Karpas-422 (cell line): Measurements from ENCODE around the gene GALNT18. TPM values are rescaled to one million over a fixed set of nuclear protein-coding genes. Genes with fewer than 3 reads are reported as not detected.
A peak's percentile ranks its signal among the peaks of the same experiment; 100 is the strongest.

Source experiments
- DNase-seq: peaks from one replicate; pipeline ENCODE4 v3.0.0-alpha.2; 2015
- H2AFZ ChIP-seq: fragments of 200-600 bp; sonication (generic); 2 replicates; pipeline ENCODE4 v1.6.1; 2014; ENCODE audit warnings: antibody characterized with exemption, low read length, mixed read lengths
- H3K27ac ChIP-seq: fragments of 200-600 bp; sonication (generic); 2 replicates; pipeline ENCODE4 v1.5.1; 2014; ENCODE audit warnings: mild to moderate bottlenecking, low read length, moderate library complexity
- H3K27me3 ChIP-seq: fragments of 200-600 bp; sonication (generic); 2 replicates; pipeline ENCODE4 v1.6.1; 2014; ENCODE audit warnings: low read length, mixed read lengths
- H3K36me3 ChIP-seq: fragments of 200-600 bp; sonication (generic); 2 replicates; pipeline ENCODE4 v1.6.1; 2014; ENCODE audit warnings: low read length, mixed read lengths; ENCODE audit not compliant: insufficient read depth
- H3K4me1 ChIP-seq: fragments of 200-600 bp; sonication (generic); 2 replicates; pipeline ENCODE4 v1.6.1; 2014; ENCODE audit warnings: mild to moderate bottlenecking, low read length, mixed read lengths
- H3K4me2 ChIP-seq: fragments of 200-600 bp; sonication (generic); 2 replicates; pipeline ENCODE4 v1.6.1; 2014; ENCODE audit warnings: low read length, low read depth, mild to moderate bottlenecking; ENCODE audit not compliant: poor library complexity, severe bottlenecking
- H3K4me3 ChIP-seq: fragments of 200-600 bp; sonication (generic); 2 replicates; pipeline ENCODE4 v1.5.1; 2014; ENCODE audit warnings: mild to moderate bottlenecking, antibody characterized with exemption, low read length, mixed read lengths
- H3K79me2 ChIP-seq: fragments of 200-600 bp; sonication (generic); 2 replicates; pipeline ENCODE4 v1.6.1; 2014; ENCODE audit warnings: mild to moderate bottlenecking, low read length, mixed read lengths
- H3K9ac ChIP-seq: fragments of 200-600 bp; sonication (generic); 2 replicates; pipeline ENCODE4 v1.6.0; 2014; ENCODE audit warnings: low read length
- H3K9me2 ChIP-seq: fragments of 200-600 bp; sonication (generic), shearing (Covaris generic); replicated peaks from 2 replicates; pipeline ENCODE4 v1.6.0; 2014; ENCODE audit warnings: mild to moderate bottlenecking, low read length, moderate library complexity; ENCODE audit not compliant: insufficient read depth
- H3K9me3 ChIP-seq: fragments of 300-700, 200-600 bp; sonication (generic); 2 replicates; pipeline ENCODE4 v1.6.1; 2014; ENCODE audit warnings: low read length, mixed read lengths
- H4K20me1 ChIP-seq: fragments of 200-600 bp; sonication (generic); 2 replicates; pipeline ENCODE4 v1.6.1; 2014; ENCODE audit warnings: mild to moderate bottlenecking, antibody characterized with exemption, low read length, low read depth; ENCODE audit not compliant: insufficient read depth
- total RNA-seq: library from RNA; depleted of rRNA; stranded (reverse); fragments of >200 nt; shearing (Covaris generic); gene quantifications from 2 replicates; pipeline ENCODE4 v1.2.3, GENCODE V29; 2014; ENCODE audit warnings: low replicate concordance

GALNT18 gene
- total RNA-seq, 1 experiment from 2014 or later, result not detected

DNA sequence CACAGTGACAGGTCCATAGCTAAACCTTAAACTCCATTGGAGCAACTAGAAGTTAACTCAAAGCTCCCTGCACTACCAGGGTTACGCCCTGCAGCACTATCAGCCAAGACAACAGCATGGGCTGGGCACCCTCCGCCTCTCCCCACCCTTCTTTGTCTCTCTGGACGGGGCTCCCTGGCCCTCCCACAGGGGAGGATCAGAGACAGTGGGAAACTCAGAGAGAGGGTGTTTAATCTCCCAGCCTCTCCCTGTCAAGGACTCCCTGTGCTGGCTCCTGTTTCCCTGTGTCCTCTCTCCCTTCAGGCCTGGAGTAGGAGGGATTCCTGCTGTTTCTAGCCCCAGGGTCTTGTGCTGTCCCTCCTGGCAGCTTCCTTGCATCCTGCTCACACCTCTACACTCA is 211.9 kb downstream of the GALNT18 start:
- no peak for DNase-seq
- Histone ChIP-seq H3K9me3 (no peaks in the 10 kb centered on the region), H3K27ac (no peak overlapping the region), H3K9ac (no peak overlapping the region), H3K9me2 (no peaks in the 10 kb centered on the region), H2AFZ (no peak overlapping the region), H3K4me2 (no peak overlapping the region), H4K20me1 (no peaks in the 10 kb centered on the region), H3K36me3 (no peaks in the 10 kb centered on the region), H3K4me3 (no peak overlapping the region), H3K79me2 (no peaks in the 10 kb centered on the region), H3K4me1 (peaks cover 12% of the 10 kb centered on the region), H3K27me3 (no peaks in the 10 kb centered on the region)

DNA sequence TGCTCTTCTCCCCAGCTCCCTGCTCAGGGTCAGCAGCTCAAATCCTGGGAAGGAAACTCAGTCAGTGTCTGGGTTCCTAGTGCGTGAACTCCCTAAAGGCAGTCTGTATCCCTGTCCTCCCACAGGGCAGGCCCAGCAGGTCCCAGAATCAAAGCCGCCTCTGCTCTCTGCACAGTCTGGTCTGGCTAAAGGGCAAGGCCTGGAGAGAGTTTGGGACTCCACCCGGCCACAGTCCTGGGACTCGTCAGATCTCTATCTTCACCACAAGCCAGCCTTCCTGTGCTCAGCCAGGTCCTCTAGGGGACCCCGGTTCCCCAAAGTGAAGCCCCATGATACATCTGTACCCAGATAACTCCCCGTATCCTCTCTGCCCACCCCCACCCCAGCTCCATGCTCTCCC is 212.6 kb downstream of the GALNT18 start:
- H3K36me3 ChIP-seq, result no peaks in the 10 kb centered on the region

DNA sequence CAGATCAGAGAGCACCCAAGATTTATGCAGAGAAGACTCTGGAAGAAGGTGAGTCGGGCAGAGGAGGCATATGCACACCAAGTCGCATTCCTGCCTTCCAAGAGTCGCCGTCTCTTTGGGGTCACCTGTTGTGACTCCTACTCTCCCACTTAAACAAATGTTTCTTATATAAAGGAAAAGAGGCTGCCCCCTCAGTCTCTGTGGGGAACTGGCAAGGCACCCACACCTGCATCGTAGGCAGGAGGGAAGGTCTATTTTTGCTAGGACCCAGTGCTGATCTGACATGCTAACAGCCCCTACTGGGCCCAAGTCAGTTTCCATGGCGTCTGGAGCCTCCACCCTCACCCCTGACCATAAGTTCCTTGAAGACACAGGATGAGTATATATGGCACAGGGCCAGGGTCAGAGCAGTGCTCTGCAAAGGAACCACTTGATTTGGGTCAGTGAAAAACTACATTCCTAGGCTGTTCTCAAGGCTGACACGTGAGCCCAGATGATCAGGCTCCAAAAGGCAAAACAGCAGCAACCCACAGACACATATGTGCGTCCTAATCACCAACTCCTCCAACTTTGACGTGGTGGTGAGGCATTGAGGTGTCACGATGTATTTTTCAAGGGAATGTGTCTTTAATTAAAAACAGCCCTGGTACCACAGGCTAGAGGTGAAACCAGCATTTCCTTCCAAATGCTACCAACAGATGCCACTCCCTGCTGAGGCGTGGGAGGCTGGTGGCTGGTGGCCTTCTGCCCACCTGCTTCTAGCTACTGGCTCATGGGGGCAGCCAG is 213.2 kb downstream of the GALNT18 start:
- H3K27ac ChIP-seq, result no peak overlapping the region
- H3K36me3 ChIP-seq, result no peaks in the 10 kb centered on the region
- no peaks in the 10 kb centered on the region for H3K27me3 ChIP-seq
- no peak for DNase-seq
- H2AFZ ChIP-seq, result no peak overlapping the region
- H3K9ac ChIP-seq, result no peak overlapping the region
- no peak overlapping the region for H3K4me3 ChIP-seq
- no peaks in the 10 kb centered on the region for H4K20me1 ChIP-seq
- H3K4me1 ChIP-seq, result peaks cover 12% of the 10 kb centered on the region
- H3K9me3 ChIP-seq, result no peaks in the 10 kb centered on the region
- no peaks in the 10 kb centered on the region for H3K79me2 ChIP-seq
- no peaks in the 10 kb centered on the region for H3K9me2 ChIP-seq
- no peak overlapping the region for H3K4me2 ChIP-seq

More for the DNA sequence above, 212.6 kb downstream of the GALNT18 start:
- Histone ChIP-seq H3K4me1 (peaks cover 12% of the 10 kb centered on the region), H3K79me2 (no peaks in the 10 kb centered on the region), H3K4me3 (no peak overlapping the region), H3K9me3 (no peaks in the 10 kb centered on the region), H4K20me1 (no peaks in the 10 kb centered on the region), H3K27me3 (no peaks in the 10 kb centered on the region), H3K9me2 (no peaks in the 10 kb centered on the region), H2AFZ (no peak overlapping the region), H3K9ac (no peak overlapping the region), H3K4me2 (no peak overlapping the region), H3K27ac (no peak overlapping the region)
- no peak for DNase-seq

DNA sequence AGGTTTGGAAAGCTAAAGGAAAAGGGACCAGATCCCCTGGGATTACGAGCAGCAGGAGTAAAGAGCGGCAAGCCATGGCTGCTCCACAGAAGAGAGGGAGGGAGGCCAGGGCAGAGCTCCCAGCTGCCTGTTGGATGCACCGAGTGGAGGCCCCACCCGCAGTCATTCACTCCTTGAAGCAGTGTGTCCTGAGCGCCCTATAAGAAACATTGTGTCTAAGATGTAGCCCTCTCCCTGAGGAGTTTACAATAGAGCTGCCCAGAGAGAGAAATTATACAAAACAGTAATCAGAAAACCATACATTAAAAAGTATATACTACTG is 214.1 kb downstream of the GALNT18 start:
- Histone ChIP-seq H3K36me3 (no peaks in the 10 kb centered on the region), H2AFZ (no peak overlapping the region), H3K9ac (no peak overlapping the region), H3K27me3 (no peaks in the 10 kb centered on the region), H3K4me1 (peaks cover 12% of the 10 kb centered on the region), H3K79me2 (no peaks in the 10 kb centered on the region), H4K20me1 (no peaks in the 10 kb centered on the region), H3K9me3 (no peaks in the 10 kb centered on the region), H3K4me2 (peak overlapping the region; percentile 11), H3K4me3 (no peak overlapping the region), H3K27ac (no peak overlapping the region), H3K9me2 (no peaks in the 10 kb centered on the region)
- DNase-seq, result no peak

DNA sequence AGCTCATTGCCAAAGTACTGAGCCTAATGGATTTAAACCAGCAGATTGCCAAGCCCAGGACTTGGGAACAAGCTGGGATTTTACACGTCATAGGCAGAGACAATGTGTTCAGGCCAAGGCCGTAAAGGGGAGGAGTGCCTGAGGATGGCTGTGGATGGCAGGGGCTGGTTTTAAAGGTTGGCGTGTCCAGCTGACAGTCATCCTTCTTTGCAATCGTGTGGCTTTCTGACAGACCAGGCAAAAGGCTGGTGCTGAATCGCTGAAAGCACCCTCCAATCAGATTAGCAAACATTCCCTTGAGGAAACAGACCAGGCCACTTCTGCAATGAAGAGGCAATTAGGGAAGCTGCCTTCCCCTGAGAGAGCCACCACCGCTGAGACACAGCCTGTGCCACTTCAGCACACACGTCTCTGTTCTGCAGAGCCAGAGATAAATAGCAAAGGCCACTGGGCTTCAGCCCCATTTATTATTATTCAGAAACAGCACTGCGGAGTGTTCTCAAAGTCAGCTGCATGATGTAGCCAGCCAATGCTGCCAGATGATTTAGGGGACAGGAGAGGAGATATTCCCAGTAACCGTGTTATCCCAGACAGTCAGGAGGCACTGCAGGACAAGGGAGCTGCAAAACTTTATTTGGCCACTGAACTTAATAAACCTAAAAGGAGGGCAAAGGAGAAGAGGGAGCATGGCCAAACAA is 214.6 kb downstream of the GALNT18 start:
- no peak overlapping the region for H2AFZ ChIP-seq
- peak overlapping the region; percentile 11 for H3K4me2 ChIP-seq
- no peaks in the 10 kb centered on the region for H4K20me1 ChIP-seq
- no peak overlapping the region for H3K4me3 ChIP-seq
- no peaks in the 10 kb centered on the region for H3K9me2 ChIP-seq
- H3K79me2 ChIP-seq, result no peaks in the 10 kb centered on the region
- H3K36me3 ChIP-seq, result no peaks in the 10 kb centered on the region
- no peak overlapping the region for H3K9ac ChIP-seq
- no peak overlapping the region for H3K27ac ChIP-seq
- peak; percentile 82 for DNase-seq
- peaks cover 12% of the 10 kb centered on the region for H3K4me1 ChIP-seq
- H3K9me3 ChIP-seq, result no peaks in the 10 kb centered on the region
- H3K27me3 ChIP-seq, result no peaks in the 10 kb centered on the region

DNA sequence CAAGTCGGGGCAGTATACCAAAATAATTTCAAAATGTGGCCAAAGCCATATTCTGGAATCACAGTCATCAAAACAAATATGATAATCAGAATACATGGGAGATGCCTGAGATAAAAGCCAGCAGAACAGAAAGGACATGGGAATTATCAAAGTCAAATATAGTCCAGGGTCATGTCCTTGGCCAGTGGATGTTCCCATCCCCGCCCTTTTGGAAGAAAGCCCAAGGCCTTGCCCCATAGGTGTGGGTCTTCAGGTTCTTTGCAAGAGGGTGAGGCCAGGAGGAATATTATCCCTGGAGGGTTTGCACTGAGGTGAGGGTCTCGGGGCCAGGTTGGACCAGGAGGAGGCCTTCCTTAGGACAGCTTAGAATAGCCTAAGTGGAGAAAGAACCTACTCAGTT is 215.2 kb downstream of the GALNT18 start:
- Histone ChIP-seq H3K9me3 (no peaks in the 10 kb centered on the region), H3K27ac (no peak overlapping the region), H3K79me2 (no peaks in the 10 kb centered on the region), H3K27me3 (no peaks in the 10 kb centered on the region), H3K9me2 (no peaks in the 10 kb centered on the region), H3K4me2 (peak overlapping the region; percentile 11), H3K36me3 (no peaks in the 10 kb centered on the region), H2AFZ (no peak overlapping the region), H3K4me3 (no peak overlapping the region), H3K4me1 (peaks cover 12% of the 10 kb centered on the region), H3K9ac (no peak overlapping the region), H4K20me1 (no peaks in the 10 kb centered on the region)
- DNase-seq, result no peak

DNA sequence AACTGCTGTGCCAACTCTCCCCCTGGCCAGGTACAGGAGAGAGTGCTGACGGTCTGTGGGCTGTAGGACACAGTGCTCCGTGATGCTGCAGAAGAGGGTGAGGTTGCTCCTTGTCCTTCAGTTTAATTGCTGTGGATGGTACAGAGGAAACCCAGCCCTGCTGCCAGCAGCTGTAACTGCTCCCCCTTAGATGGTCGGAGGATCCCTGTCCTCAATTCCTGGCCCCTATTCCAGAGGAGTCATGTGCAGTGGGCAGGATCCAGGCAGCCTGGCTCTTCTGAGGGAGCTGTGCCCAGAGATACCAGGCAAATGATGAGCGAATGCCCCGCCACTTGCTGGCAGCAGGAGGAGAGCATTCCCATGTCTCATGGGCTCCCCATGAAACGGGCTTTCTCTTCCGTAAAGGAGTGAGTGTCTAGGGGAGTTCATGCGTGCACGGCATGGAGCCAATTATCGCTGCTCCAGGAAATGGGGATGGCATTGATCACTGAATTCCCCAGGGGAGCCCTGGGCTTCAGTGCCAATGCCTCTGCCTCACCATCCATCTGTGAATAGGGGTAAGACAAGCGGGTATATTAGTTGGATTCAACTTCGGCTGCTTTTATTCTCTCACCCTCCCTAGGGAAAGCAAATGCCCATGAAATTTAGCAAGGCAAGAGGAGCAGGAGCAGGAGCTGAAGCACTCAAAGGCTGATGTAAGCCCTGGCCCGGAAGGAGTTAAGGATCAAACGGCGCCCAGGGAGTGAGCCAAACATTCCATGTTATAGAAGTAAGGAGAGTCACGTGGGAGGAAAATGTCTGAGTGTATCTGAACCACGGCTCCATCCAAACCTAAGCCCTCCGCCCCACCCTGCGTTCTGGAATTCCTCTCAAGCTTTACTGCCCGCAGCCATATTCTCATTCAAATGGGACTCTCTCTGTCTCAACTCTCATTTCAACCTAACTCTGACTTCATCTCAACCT is 217.8 kb downstream of the GALNT18 start:
- Histone ChIP-seq H3K36me3 (no peaks in the 10 kb centered on the region), H4K20me1 (no peaks in the 10 kb centered on the region), H3K27me3 (no peaks in the 10 kb centered on the region), H3K4me3 (no peak overlapping the region), H3K79me2 (no peaks in the 10 kb centered on the region), H2AFZ (no peak overlapping the region), H3K9ac (no peak overlapping the region), H3K27ac (no peak overlapping the region), H3K9me3 (no peaks in the 10 kb centered on the region), H3K9me2 (no peaks in the 10 kb centered on the region), H3K4me1 (peaks cover 12% of the 10 kb centered on the region), H3K4me2 (no peak overlapping the region)
- no peak for DNase-seq
